GM20000 (cell line): Measurements from ENCODE around the gene LINGO3.

ENCODE experiments used
- DNase-seq: peaks from one replicate; pipeline ENCODE4 v3.0.0; 2012; ENCODE audit warnings: low spot score
- TF ChIP-seq, protein P1 (sequence below): IDR thresholded peaks from 2 replicates; pipeline ENCODE4 v1.5.1; 2012; ENCODE audit warnings: mild to moderate bottlenecking, control low read depth; ENCODE audit errors: extremely low read depth, missing control alignments

The LINGO3 gene

DNA sequence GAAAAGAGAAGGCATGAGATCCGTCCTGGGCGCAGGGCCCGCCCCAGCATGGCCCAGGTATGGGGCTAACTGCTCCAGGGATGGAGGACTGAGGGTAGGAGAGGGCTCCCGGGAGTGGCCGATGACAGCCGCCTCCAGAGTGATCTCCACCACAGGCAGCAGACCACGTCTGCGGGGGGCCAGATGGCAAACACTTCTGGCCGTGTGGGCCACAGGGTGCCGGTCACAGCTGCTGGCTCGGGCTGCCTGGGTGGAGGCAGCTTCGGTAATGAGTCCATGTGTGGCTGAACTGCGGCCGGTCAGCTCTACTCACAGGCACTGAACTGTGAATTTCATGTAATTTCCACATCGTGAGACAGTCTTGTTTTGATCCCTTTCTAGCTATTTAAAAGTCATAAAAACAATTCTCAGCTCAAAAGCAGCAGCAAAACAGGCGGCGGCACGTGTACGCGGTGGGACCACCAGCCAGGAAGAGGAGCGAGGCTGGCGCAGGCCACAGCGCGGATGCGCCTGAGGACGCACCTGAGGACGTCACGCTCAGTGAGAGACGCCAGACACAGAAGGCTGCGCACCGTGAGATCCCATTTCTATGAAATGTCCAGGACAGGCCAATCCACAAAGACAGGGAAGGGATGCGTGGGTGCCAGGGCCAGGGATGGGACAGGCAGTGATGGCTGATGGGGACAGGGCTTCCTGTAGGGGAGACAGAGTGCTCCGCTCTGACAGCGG, 16.4 kb upstream of the LINGO3 start:
- DNase-seq: no peak
- TF ChIP-seq, protein P1, sequence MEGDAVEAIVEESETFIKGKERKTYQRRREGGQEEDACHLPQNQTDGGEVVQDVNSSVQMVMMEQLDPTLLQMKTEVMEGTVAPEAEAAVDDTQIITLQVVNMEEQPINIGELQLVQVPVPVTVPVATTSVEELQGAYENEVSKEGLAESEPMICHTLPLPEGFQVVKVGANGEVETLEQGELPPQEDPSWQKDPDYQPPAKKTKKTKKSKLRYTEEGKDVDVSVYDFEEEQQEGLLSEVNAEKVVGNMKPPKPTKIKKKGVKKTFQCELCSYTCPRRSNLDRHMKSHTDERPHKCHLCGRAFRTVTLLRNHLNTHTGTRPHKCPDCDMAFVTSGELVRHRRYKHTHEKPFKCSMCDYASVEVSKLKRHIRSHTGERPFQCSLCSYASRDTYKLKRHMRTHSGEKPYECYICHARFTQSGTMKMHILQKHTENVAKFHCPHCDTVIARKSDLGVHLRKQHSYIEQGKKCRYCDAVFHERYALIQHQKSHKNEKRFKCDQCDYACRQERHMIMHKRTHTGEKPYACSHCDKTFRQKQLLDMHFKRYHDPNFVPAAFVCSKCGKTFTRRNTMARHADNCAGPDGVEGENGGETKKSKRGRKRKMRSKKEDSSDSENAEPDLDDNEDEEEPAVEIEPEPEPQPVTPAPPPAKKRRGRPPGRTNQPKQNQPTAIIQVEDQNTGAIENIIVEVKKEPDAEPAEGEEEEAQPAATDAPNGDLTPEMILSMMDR: no peak

DNA sequence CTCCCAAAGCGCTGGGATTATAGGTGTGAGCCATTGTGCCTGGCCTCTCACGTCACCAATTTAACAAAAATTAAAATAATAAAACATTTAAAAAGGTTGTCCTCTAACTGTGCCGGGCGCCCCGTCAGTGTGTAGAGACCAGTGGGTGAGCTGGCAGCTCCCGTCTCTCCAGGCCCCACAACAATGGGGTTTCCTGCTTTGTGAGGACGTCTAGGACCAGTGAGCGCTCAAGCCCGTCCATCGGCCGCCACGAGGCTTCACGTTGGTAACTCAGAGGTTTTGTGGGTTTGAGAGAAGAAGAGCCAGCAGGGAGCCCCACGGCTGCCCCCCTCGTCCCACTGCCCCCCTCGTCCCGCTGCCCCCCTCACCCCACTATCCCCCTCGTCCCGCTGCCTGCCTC, 15.8 kb upstream of the LINGO3 start:
- TF ChIP-seq, protein P1: no peak
- DNase-seq: no peak

DNA sequence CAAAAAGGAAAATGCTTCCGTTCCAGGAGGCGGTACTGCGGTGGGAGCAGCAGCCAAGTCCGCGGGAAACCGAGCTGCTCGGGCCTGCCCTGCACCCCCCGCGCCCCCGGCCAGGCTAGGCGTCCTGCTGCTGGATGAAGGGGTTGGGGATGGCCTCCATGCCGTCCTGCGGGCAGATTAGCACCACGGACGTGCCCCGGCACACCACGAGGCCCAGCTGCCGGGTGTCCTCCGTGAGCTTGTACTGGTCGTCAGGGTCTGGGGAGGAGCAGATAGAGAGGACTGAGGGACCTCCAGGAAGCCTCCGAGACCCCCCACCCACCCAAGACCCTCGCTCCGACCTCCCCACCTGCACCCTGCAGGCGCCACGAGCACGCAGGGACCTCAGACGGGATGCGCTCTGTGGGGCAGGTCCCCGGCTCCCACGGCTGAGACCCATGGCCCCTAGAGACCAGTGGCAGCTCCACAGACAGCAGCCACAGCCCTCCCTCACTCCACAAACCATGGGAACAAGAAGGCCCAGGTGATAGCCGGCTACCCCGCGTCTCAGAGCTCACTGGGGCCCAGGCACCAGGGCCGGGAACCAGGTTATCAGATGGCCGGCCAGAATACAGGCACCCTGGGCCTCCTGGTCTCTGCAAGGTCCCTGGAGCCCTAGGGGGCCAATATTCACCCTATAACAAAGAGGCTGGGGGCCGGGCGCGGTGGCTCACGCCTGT, 13.8 kb upstream of the LINGO3 start:
- no peak for DNase-seq
- TF ChIP-seq, protein P1: no peak

DNA sequence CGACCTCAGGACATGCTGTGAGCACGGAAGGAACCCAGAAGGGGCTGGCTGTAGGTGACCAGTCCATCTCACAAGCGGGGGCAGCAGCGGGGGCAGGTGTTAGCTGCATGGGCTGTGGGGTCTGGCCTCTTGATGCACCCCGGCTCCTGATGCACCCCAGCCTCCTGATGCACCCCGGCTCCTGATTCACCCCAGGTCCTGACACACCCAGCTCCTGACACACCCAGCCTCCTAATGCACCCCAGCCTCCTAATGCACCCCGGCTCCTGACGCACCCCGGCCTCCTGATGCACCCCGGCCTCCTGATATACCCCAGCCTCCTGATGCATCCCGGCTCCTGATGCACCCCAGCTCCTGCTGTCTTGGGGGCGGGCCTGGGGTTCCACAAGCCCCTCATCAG, 13.0 kb upstream of the LINGO3 start:
- TF ChIP-seq, protein P1: no peak

DNA sequence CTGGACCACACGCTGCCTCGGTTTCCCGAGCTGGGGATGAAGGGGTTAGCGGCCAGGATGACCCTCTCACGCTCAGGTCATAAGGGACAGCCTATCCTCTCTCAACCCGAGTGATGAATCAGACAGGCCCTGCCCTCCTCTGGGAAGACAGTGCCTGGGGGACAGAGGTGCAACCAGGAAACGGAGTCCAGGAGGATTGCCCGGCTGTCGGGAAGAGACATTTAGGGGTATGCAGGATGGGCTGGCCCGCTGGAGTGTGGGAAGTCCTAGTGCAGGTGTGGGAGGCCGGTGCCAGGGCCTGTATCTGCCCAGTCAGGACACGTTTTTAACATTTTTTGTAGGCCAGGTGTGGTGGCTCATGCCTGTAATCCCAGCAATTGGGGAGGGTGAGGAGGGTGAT, 12.1 kb upstream of the LINGO3 start:
- TF ChIP-seq, protein P1: no peak
- no peak for DNase-seq

More for the DNA sequence above, 13.0 kb upstream of the LINGO3 start:
- DNase-seq: no peak

DNA sequence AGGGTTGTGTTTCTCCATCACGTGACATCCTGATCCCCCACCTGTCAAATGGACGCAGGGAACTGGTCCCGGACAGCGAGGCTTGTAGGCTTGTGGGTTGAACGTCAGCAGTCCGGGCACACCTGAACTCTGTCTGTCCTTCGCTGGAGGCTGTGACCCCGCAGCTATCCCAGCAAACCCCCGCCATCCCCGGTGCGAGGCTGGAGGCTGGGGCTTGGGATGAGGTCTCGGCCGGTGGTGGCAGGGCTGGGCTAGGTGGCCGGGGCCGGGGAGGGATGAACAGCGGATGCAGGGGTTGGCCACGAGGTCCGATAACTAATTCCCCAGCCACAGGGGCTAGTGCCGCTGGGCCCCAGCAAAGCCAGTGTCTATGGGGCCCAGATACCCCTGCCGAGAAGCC, 11.6 kb upstream of the LINGO3 start:
- DNase-seq: no peak
- TF ChIP-seq, protein P1: no peak

DNA sequence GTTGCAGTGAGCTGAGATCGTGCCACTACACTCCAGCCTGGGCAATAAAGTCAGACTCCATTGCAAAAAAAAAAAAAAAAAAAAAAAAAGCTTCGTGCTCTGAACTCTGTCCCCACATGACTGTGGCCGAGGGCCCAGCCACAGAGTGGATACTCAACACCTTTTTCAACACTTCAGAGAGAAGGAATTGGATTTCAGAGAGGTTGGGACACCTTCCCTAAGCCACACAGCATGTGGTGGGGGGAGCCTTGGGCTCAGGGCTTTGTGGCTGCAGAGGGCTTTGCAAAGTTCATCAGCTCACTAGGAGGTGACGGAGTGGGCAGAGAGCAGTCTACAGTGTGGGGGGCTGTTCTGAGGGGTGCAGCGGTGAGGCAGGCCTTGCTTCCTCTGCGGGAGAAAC, 11.0 kb upstream of the LINGO3 start:
- no peak for DNase-seq
- TF ChIP-seq, protein P1: no peak
